Measurements from ENCODE around the gene LRIT1. TPM values are rescaled to one million over a fixed set of nuclear protein-coding genes. Genes with fewer than 3 reads are reported as not detected.

LRIT1 gene
- total RNA-seq, 2 experiments from 2014 or later, result not detected

GRCh38 chr10:84244651-84245270 is 3.4 kb upstream of the LRIT1 start, which contains the start of gene RGR:
RGR (plus strand) TSS chr10:84245053; CDS start chr10:84245091, 38 bp downstream.
- ChIA-PET CTCF (interaction anchor here (1.8 to 3.9 kb wide), 2 partner anchors 12 to 30 kb away, joined by 3 to 15 read pairs; no protein-coding TSS in a partner anchor), POLR2A (no interaction called here)
- Mint-ChIP-seq H3K9me3 (no peaks in the 10 kb centered on the region), H3K4me3 (no peak within 1 kb of the TSS), H3K4me1 (no peaks in the 10 kb centered on the region), H3K27ac (no peak within 1 kb of the TSS), H3K27me3 (peaks cover 2% of the 10 kb centered on the region), H3K36me3 (ENCODE audit: low read depth) (no peaks in the 10 kb centered on the region)
- no peak for DNase-seq

GRCh38 chr10:84243759-84244158 is 2.4 kb upstream of the LRIT1 start:
- DNase-seq, result no peak
- CTCF ChIA-PET, result no interaction called here
- no peak overlapping the region for H3K27ac Mint-ChIP-seq
- POLR2A ChIA-PET, result no interaction called here
- no peaks in the 10 kb centered on the region for H3K36me3 Mint-ChIP-seq (ENCODE audit: low read depth)
- no peak overlapping the region for H3K4me3 Mint-ChIP-seq
- H3K9me3 Mint-ChIP-seq, result no peaks in the 10 kb centered on the region
- H3K4me1 Mint-ChIP-seq, result no peaks in the 10 kb centered on the region
- H3K27me3 Mint-ChIP-seq, result peaks cover 2% of the 10 kb centered on the region

- no peaks in the 10 kb centered on the region for H3K4me1 Mint-ChIP-seq
- POLR2A ChIA-PET, result no interaction called here
- peaks cover 5% of the 10 kb centered on the region for H3K27me3 Mint-ChIP-seq
- no peak for DNase-seq
- CTCF ChIA-PET, result interaction anchor here (1.2 kb wide), 1 partner anchor 10 kb away, joined by 3 read pairs; no protein-coding TSS in a partner anchor
- H3K27ac Mint-ChIP-seq, result no peak overlapping the region
- no peak overlapping the region for H3K4me3 Mint-ChIP-seq
- no peaks in the 10 kb centered on the region for H3K9me3 Mint-ChIP-seq
- H3K36me3 Mint-ChIP-seq (ENCODE audit: low read depth), result no peaks in the 10 kb centered on the region
These were observed 2.4 kb downstream of the LRIT1 start for GRCh38 chr10:84238909-84239308.

GRCh38 chr10:84237199-84238051 is 3.9 kb downstream of the LRIT1 start:
- no peaks in the 10 kb centered on the region for H3K36me3 Mint-ChIP-seq (ENCODE audit: low read depth)
- no peaks in the 10 kb centered on the region for H3K4me1 Mint-ChIP-seq
- DNase-seq, result no peak
- H3K27me3 Mint-ChIP-seq, result peaks cover 5% of the 10 kb centered on the region
- no peaks in the 10 kb centered on the region for H3K9me3 Mint-ChIP-seq
- no peak overlapping the region for H3K27ac Mint-ChIP-seq
- H3K4me3 Mint-ChIP-seq, result no peak overlapping the region
- ChIA-PET CTCF (interaction anchor here (0.6 kb wide), 1 partner anchor 109 kb away, joined by 3 read pairs; no protein-coding TSS in a partner anchor), POLR2A (no interaction called here)

- ChIA-PET POLR2A (no interaction called here), CTCF (interaction anchor here (0.6 kb wide), 1 partner anchor 109 kb away, joined by 3 read pairs; no protein-coding TSS in a partner anchor)
- H3K27me3 Mint-ChIP-seq, result peaks cover 5% of the 10 kb centered on the region
- no peaks in the 10 kb centered on the region for H3K36me3 Mint-ChIP-seq (ENCODE audit: low read depth)
- H3K27ac Mint-ChIP-seq, result no peak overlapping the region
- H3K9me3 Mint-ChIP-seq, result no peaks in the 10 kb centered on the region
- DNase-seq, result no peak
- H3K4me1 Mint-ChIP-seq, result no peaks in the 10 kb centered on the region
- no peak overlapping the region for H3K4me3 Mint-ChIP-seq
These were observed 4.5 kb downstream of the LRIT1 start for GRCh38 chr10:84236807-84237198.

- ChIA-PET CTCF (no interaction called here), POLR2A (interaction anchor here (0.6 kb wide), 1 partner anchor 58 kb away, joined by 3 read pairs; no protein-coding TSS in a partner anchor)
- no peak overlapping the region for H3K27ac Mint-ChIP-seq
- no peak for DNase-seq
- no peaks in the 10 kb centered on the region for H3K4me1 Mint-ChIP-seq
- no peak overlapping the region for H3K4me3 Mint-ChIP-seq
- no peaks in the 10 kb centered on the region for H3K9me3 Mint-ChIP-seq
- no peaks in the 10 kb centered on the region for H3K36me3 Mint-ChIP-seq (ENCODE audit: low read depth)
- peaks cover 9% of the 10 kb centered on the region for H3K27me3 Mint-ChIP-seq
These were observed 6.2 kb downstream of the LRIT1 start for GRCh38 chr10:84235096-84235495.

GRCh38 chr10:84234479-84234878 is 6.9 kb downstream of the LRIT1 start:
- no peak overlapping the region for H3K27ac Mint-ChIP-seq
- DNase-seq, result no peak
- peaks cover 9% of the 10 kb centered on the region for H3K27me3 Mint-ChIP-seq
- POLR2A ChIA-PET, result no interaction called here
- H3K4me3 Mint-ChIP-seq, result no peak overlapping the region
- CTCF ChIA-PET, result interaction anchor here (1.8 kb wide), 1 partner anchor 13 kb away, joined by 6 read pairs; no protein-coding TSS in a partner anchor
- H3K9me3 Mint-ChIP-seq, result no peaks in the 10 kb centered on the region
- H3K4me1 Mint-ChIP-seq, result no peaks in the 10 kb centered on the region
- H3K36me3 Mint-ChIP-seq (ENCODE audit: low read depth), result no peaks in the 10 kb centered on the region

- Mint-ChIP-seq H3K9me3 (no peaks in the 10 kb centered on the region), H3K36me3 (ENCODE audit: low read depth) (no peaks in the 10 kb centered on the region), H3K27ac (no peak overlapping the region), H3K27me3 (peaks cover 9% of the 10 kb centered on the region), H3K4me1 (no peaks in the 10 kb centered on the region), H3K4me3 (no peak overlapping the region)
- DNase-seq, result no peak
- CTCF ChIA-PET, result interaction anchor here (1.8 kb wide), 1 partner anchor 13 kb away, joined by 6 read pairs; no protein-coding TSS in a partner anchor
- POLR2A ChIA-PET, result no interaction called here
These were observed 7.4 kb downstream of the LRIT1 start for GRCh38 chr10:84233940-84234339.

- H3K27me3 Mint-ChIP-seq, result peaks cover 15% of the 10 kb centered on the region
- H3K36me3 Mint-ChIP-seq (ENCODE audit: low read depth), result no peaks in the 10 kb centered on the region
- ChIA-PET POLR2A (no interaction called here), CTCF (no interaction called here)
- no peaks in the 10 kb centered on the region for H3K4me1 Mint-ChIP-seq
- no peaks in the 10 kb centered on the region for H3K9me3 Mint-ChIP-seq
- no peak overlapping the region for H3K27ac Mint-ChIP-seq
- no peak overlapping the region for H3K4me3 Mint-ChIP-seq
- DNase-seq, result no peak
These were observed 9.0 kb downstream of the LRIT1 start for GRCh38 chr10:84232376-84232775.

- H3K4me3 Mint-ChIP-seq, result no peak overlapping the region
- DNase-seq, result no peak
- peaks cover 21% of the 10 kb centered on the region for H3K27me3 Mint-ChIP-seq
- H3K27ac Mint-ChIP-seq, result no peak overlapping the region
- ChIA-PET POLR2A (no interaction called here), CTCF (no interaction called here)
- H3K9me3 Mint-ChIP-seq, result no peaks in the 10 kb centered on the region
- H3K36me3 Mint-ChIP-seq (ENCODE audit: low read depth), result no peaks in the 10 kb centered on the region
- no peaks in the 10 kb centered on the region for H3K4me1 Mint-ChIP-seq
These were observed 11.0 kb downstream of the LRIT1 start for GRCh38 chr10:84230359-84230758.

GRCh38 chr10:84227810-84228209 is 13.5 kb downstream of the LRIT1 start:
- H3K36me3 Mint-ChIP-seq (ENCODE audit: low read depth), result no peaks in the 10 kb centered on the region
- H3K9me3 Mint-ChIP-seq, result no peaks in the 10 kb centered on the region
- peaks cover 28% of the 10 kb centered on the region for H3K27me3 Mint-ChIP-seq
- CTCF ChIA-PET, result interaction anchor here (2.4 kb wide), 1 partner anchor 13 kb away, joined by 6 read pairs; no protein-coding TSS in a partner anchor
- H3K27ac Mint-ChIP-seq, result no peak overlapping the region
- no peak for DNase-seq
- POLR2A ChIA-PET, result no interaction called here
- H3K4me1 Mint-ChIP-seq, result no peaks in the 10 kb centered on the region
- no peak overlapping the region for H3K4me3 Mint-ChIP-seq

- Mint-ChIP-seq H3K4me1 (no peaks in the 10 kb centered on the region), H3K27ac (no peak overlapping the region), H3K27me3 (peaks cover 28% of the 10 kb centered on the region), H3K36me3 (ENCODE audit: low read depth) (no peaks in the 10 kb centered on the region), H3K4me3 (no peak overlapping the region), H3K9me3 (no peaks in the 10 kb centered on the region)
- CTCF ChIA-PET, result interaction anchor here (2.4 kb wide), 1 partner anchor 12 kb away, joined by 6 read pairs; no protein-coding TSS in a partner anchor
- DNase-seq, result no peak
- POLR2A ChIA-PET, result no interaction called here
These were observed 14.7 kb downstream of the LRIT1 start for GRCh38 chr10:84226616-84227015.
